B cell (primary cell): ENCODE results near the gene ZBTB3. TPM values are rescaled to one million over a fixed set of nuclear protein-coding genes. Genes with fewer than 3 reads are reported as not detected.
"Not testable (repeated sequence)": the region's sequence is repeated elsewhere in the genome, so short reads cannot be mapped to it uniquely, and the experiment has no call there.

Experiments
- ATAC-seq: fragments of 200-7000 bp; cut with Tn5 transposase; one replicate; pipeline ENCODE4 v1.10.0; 2021; ENCODE audit warnings: low read depth, mild to moderate bottlenecking, moderate number of reproducible peaks, moderate library complexity
- CTCF ChIA-PET: fragments of 350-600 bp; sonication (Branson Sonifier 250); formaldehyde crosslinking; loops from one replicate; lab custom pipeline; 2021; ENCODE audit warnings: antibody characterized with exemption, inconsistent platforms; lab: Charles Lee
- POLR2A ChIA-PET: fragments of 350-600 bp; sonication (Branson Sonifier 250); formaldehyde crosslinking; loops from one replicate; lab custom pipeline; 2021; ENCODE audit warnings: antibody characterized with exemption; lab: Charles Lee
- DNase-seq: peaks from one replicate; pipeline ENCODE4 v3.0.0; 2013
- H2AFZ ChIP-seq: 2 replicates; pipeline ENCODE4 v1.6.1; 2012; ENCODE audit warnings: mild to moderate bottlenecking, low read depth, low read length; ENCODE audit not compliant: insufficient read depth, poor library complexity, severe bottlenecking
- H3K27ac ChIP-seq, 2 donors: 1 replicate in 1 of 2; 2 replicates in 1 of 2; pipeline ENCODE4 v1.5.1; 2012 to 2013; ENCODE audit warnings: low read length in 2 of 2, mild to moderate bottlenecking in 2 of 2, moderate library complexity in 1 of 2
- H3K27me3 ChIP-seq, 4 experiments: fragments of 200-600 bp in 1 of 4; sonication (generic) in 1 of 4; replicated peaks in 1 of 4; 1 replicate in 2 of 4; 2 replicates in 2 of 4; pipeline versions ENCODE4 v1.6.1 to v1.7.0; 2013 to 2016; ENCODE audit warnings: low read length in 3 of 4, mild to moderate bottlenecking in 2 of 4, mixed read lengths in 1 of 4, moderate library complexity in 1 of 4; ENCODE audit not compliant: insufficient read depth in 4 of 4, control insufficient read depth in 3 of 4; ENCODE audit errors: control extremely low read depth in 1 of 4
- H3K36me3 ChIP-seq, 2 experiments: replicated peaks in 1 of 2; 1 replicate in 1 of 2; 2 replicates in 1 of 2; pipeline versions ENCODE4 v1.6.1 to v1.7.1; 2013; ENCODE audit warnings: low read length in 1 of 2; ENCODE audit not compliant: insufficient read depth in 2 of 2, control insufficient read depth in 1 of 2; ENCODE audit errors: control extremely low read depth in 1 of 2, extremely low read depth in 1 of 2
- H3K4me1 ChIP-seq, 2 donors: fragments of 200-600 bp in 1 of 2; sonication (generic) in 1 of 2; 1 replicate in 1 of 2; 2 replicates in 1 of 2; pipeline versions ENCODE4 v1.5.1 to v1.6.1; 2013 to 2017; ENCODE audit warnings: low read length in 2 of 2; ENCODE audit not compliant: control insufficient read depth in 2 of 2, insufficient read depth in 2 of 2
- H3K4me2 ChIP-seq: replicated peaks from 2 replicates; pipeline ENCODE3; 2012; ENCODE audit warnings: mild to moderate bottlenecking, low read depth, low read length; ENCODE audit not compliant: poor library complexity, severe bottlenecking
- H3K4me3 ChIP-seq, 5 experiments: fragments of 200-600 bp in 1 of 5; sonication (generic) in 1 of 5; 1 replicate in 3 of 5; 2 replicates in 2 of 5; pipeline versions ENCODE4 v1.5.1 to v1.7.0; 2011 to 2016; ENCODE audit warnings: low read length in 4 of 5, mild to moderate bottlenecking in 4 of 5, low read depth in 2 of 5, control low read depth in 1 of 5, moderate library complexity in 1 of 5; ENCODE audit not compliant: insufficient read depth in 1 of 5; ENCODE audit errors: control extremely low read depth in 1 of 5, extremely low read depth in 1 of 5
- H3K79me2 ChIP-seq: fragments of 200-600 bp; sonication (generic); one replicate; pipeline ENCODE4 v1.6.0; 2016; ENCODE audit warnings: low read length; ENCODE audit not compliant: control insufficient read depth, insufficient read depth
- H3K9ac ChIP-seq: fragments of 200-600 bp; sonication (generic); 2 replicates; pipeline ENCODE4 v1.6.1; 2017; ENCODE audit warnings: mild to moderate bottlenecking, low read length, moderate library complexity
- H3K9me3 ChIP-seq, 3 donors: one replicate each; pipeline versions ENCODE4 v1.6.1 to v1.7.1; 2013; ENCODE audit warnings: low read length in 2 of 3; ENCODE audit not compliant: control insufficient read depth in 2 of 3, insufficient read depth in 1 of 3; ENCODE audit errors: control extremely low read depth in 1 of 3
- H4K20me1 ChIP-seq: 2 replicates; pipeline ENCODE4 v1.6.0; 2012; ENCODE audit warnings: mild to moderate bottlenecking, low read length; ENCODE audit not compliant: insufficient read depth, control insufficient read depth, poor library complexity, severe bottlenecking
- H3K27ac Mint-ChIP-seq: one replicate; pipeline ENCODE4 v1.8.0; 2021; ENCODE audit warnings: mixed read lengths
- H3K27me3 Mint-ChIP-seq: one replicate; pipeline ENCODE4 v1.8.0; 2021; ENCODE audit warnings: mixed read lengths
- H3K4me1 Mint-ChIP-seq: one replicate; pipeline ENCODE4 v1.8.0; 2021; ENCODE audit warnings: mixed read lengths
- H3K4me3 Mint-ChIP-seq: one replicate; pipeline ENCODE4 v1.8.0; 2021; ENCODE audit warnings: mixed read lengths
- H3K9me3 Mint-ChIP-seq: one replicate; pipeline ENCODE4 v1.8.0; 2022; ENCODE audit warnings: mixed read lengths; ENCODE audit not compliant: insufficient read depth
- CTCF ChIP-seq: fragments of 200-600 bp; IDR thresholded peaks from one replicate; pipeline ENCODE4 v1.8.0; 2022; ENCODE audit warnings: antibody characterized with exemption, mild to moderate bottlenecking
- EZH2 ChIP-seq: IDR thresholded peaks from 2 replicates; pipeline ENCODE4 v1.6.1; 2012; ENCODE audit warnings: borderline replicate concordance, low read depth, mild to moderate bottlenecking, moderate library complexity, low read length; ENCODE audit not compliant: insufficient read depth, poor library complexity, severe bottlenecking
- WGBS: methylation state at CpG from one replicate; pipeline ENCODE4 v1.1.5; 2013; ENCODE audit warnings: missing lambda C conversion rate; ENCODE audit not compliant: insufficient coverage; 5-methylcytosine and 5-hydroxymethylcytosine counted together
- intact Hi-C: fragments of 100-400 bp; cut with micrococcal nuclease; formaldehyde crosslinking; loops from one replicate; pipeline ENCODE4 v1.10.0; 2022
- polyA plus RNA-seq: library from polyadenylated mRNA; depleted of rRNA; stranded (reverse); fragments of >200 nt; gene quantifications from 2 replicates; pipeline ENCODE4 v1.2.3, GENCODE V29; 2012
- total RNA-seq, 2 donors: library from RNA; stranded (reverse); fragments of 120-200 nt in 1 of 2; gene quantifications; 1 replicate in 1 of 2; 2 replicates in 1 of 2; pipeline versions ENCODE4 v1.2.3 to v1.2.4, GENCODE V29; 2013 to 2022

The ZBTB3 gene
- total and polyA plus RNA-seq, 2 donors (not counting 1 experiment from before 2014, with no cell fraction given), result 8.7 to 22.0 TPM

GRCh38 chr11:62752177-62752785, 1.7 kb downstream of the ZBTB3 start:
- Mint-ChIP-seq H3K4me3 (peak overlapping the region; percentile 16), H3K4me1 (peaks cover 30% of the 10 kb centered on the region), H3K27me3 (no peaks in the 10 kb centered on the region), H3K27ac (no peak overlapping the region), H3K9me3 (no peaks in the 10 kb centered on the region)
- no peak for DNase-seq
- Histone ChIP-seq H3K4me3 (no peak overlapping the region), H3K4me2 (peak overlapping the region; percentile 96), H3K79me2 (peaks cover 40% of the 10 kb centered on the region), H3K27me3 (no peaks in the 10 kb centered on the region), H3K9me3 (no peaks in the 10 kb centered on the region), H2AFZ (no peak overlapping the region), H4K20me1 (peaks cover 6% of the 10 kb centered on the region), H3K36me3 (peaks cover 0 to 19% of the 10 kb centered on the region in 2 experiments), H3K9ac (no peak overlapping the region), H3K4me1 (peaks cover 7 to 21% of the 10 kb centered on the region in 2 donors), H3K27ac (no peak overlapping the region)
- 97% methylated on average over 14 of the region's 14 CpGs for WGBS
- ATAC-seq, result no peak
- CTCF ChIA-PET, result interaction anchor here (0.6 to 2.6 kb wide), 3 partner anchors 9 to 34 kb away, joined by 3 to 32 read pairs (median 4); partner anchors contain the start of gene TMEM179B
- intact Hi-C loops, result no loop called here
- TF ChIP-seq CTCF (no peak), EZH2 (no peak)
- POLR2A ChIA-PET, result interaction anchor here (0.6 to 3.9 kb wide), 6 partner anchors 9 to 159 kb away, joined by 8 to 75 read pairs (median 16); partner anchors contain the start of genes HNRNPUL2, LBHD1, POLR2G and TAF6L

DNA sequence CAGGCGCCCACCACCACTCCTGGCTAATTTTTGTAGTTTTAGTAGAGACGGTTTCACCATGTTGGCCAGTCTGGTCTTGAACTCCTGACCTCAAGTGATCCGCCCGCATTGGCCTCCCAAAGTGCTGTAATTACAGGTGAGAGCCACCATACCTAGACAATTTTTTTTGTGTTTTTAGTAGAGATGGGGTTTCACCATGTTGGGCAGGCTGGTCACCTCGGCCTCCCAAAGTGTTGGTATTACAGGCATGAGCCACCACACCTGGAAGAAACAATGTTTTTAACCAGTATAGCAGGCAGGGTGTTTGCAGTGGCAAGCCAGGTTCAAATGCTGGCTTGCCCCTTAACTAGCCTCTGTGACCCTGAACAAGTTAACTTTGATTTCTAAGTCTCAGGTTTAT, 4.0 kb downstream of the ZBTB3 start:
- ATAC-seq, intact Hi-C loops, H3K4me3 ChIP-seq, POLR2A ChIA-PET, H4K20me1 ChIP-seq, H3K27me3 Mint-ChIP-seq, H3K27me3 ChIP-seq, H2AFZ ChIP-seq, H3K4me2 ChIP-seq, H3K27ac ChIP-seq, H3K9me3 Mint-ChIP-seq, DNase-seq, H3K9me3 ChIP-seq, H3K4me3 Mint-ChIP-seq, H3K9ac ChIP-seq, H3K27ac Mint-ChIP-seq: not testable (repeated sequence)
- Histone ChIP-seq H3K4me1 (peaks cover 7 to 21% of the 10 kb centered on the region in 2 donors), H3K36me3 (peaks cover 0 to 19% of the 10 kb centered on the region in 2 experiments), H3K79me2 (peaks cover 40% of the 10 kb centered on the region)
- 100% methylated on average over 1 of the region's 5 CpGs for WGBS
- peaks cover 28% of the 10 kb centered on the region for H3K4me1 Mint-ChIP-seq
- CTCF ChIA-PET, result interaction anchor here (1.5 to 1.6 kb wide), 2 partner anchors 15 to 37 kb away, joined by 3 read pairs; partner anchors contain the start of gene TMEM179B
